ENCODE results near the gene SPRR5.

The SPRR5 gene

GRCh38 chr1:152946248-152946647, 758 bp upstream of the SPRR5 start:
- no peak for DNase-seq (ENCODE audit: low read depth, low spot score)

- DNase-seq (ENCODE audit: low read depth, low spot score), result no peak
Measured at GRCh38 chr1:152951711-152952110, 4.7 kb downstream of the SPRR5 start.

GRCh38 chr1:152953761-152954160, 6.8 kb downstream of the SPRR5 start:
- no peak for DNase-seq (ENCODE audit: low read depth, low spot score)

GRCh38 chr1:152954436-152954835, 7.4 kb downstream of the SPRR5 start:
- DNase-seq (ENCODE audit: low read depth, low spot score), result no peak

- no peak for DNase-seq (ENCODE audit: low read depth, low spot score)
Measured at GRCh38 chr1:152957561-152957960, 10.6 kb downstream of the SPRR5 start.

GRCh38 chr1:152959273-152959672, 12.3 kb downstream of the SPRR5 start:
- DNase-seq (ENCODE audit: low read depth, low spot score), result no peak

- DNase-seq (ENCODE audit: low read depth, low spot score), result no peak
Measured at GRCh38 chr1:152959801-152960451, 12.9 kb downstream of the SPRR5 start.

- no peak for DNase-seq (ENCODE audit: low read depth, low spot score)
Measured at GRCh38 chr1:152960452-152961044, 13.5 kb downstream of the SPRR5 start.

GRCh38 chr1:152961226-152961891, 14.4 kb downstream of the SPRR5 start:
- DNase-seq (ENCODE audit: low read depth, low spot score), result no peak

- no peak for DNase-seq (ENCODE audit: low read depth, low spot score)
Measured at GRCh38 chr1:152962876-152963415, 15.9 kb downstream of the SPRR5 start.

GRCh38 chr1:152964536-152964935, 17.5 kb downstream of the SPRR5 start:
- no peak for DNase-seq (ENCODE audit: low read depth, low spot score)

- DNase-seq (ENCODE audit: low read depth, low spot score), result no peak
Measured at GRCh38 chr1:152965853-152966252, 18.8 kb downstream of the SPRR5 start.

- DNase-seq (ENCODE audit: low read depth, low spot score), result no peak
Measured at GRCh38 chr1:152967201-152967600, 20.2 kb downstream of the SPRR5 start.

- no peak for DNase-seq (ENCODE audit: low read depth, low spot score)
Measured at GRCh38 chr1:152968248-152968647, 21.2 kb downstream of the SPRR5 start.

- no peak for DNase-seq (ENCODE audit: low read depth, low spot score)
Measured at GRCh38 chr1:152969036-152969435, 22.0 kb downstream of the SPRR5 start.

- no peak for DNase-seq (ENCODE audit: low read depth, low spot score)
Measured at GRCh38 chr1:152970495-152970894, 23.5 kb downstream of the SPRR5 start, which contains the start of gene SPRR4. TSS of gene SPRR4 (plus strand) at chr1:152970648. CDS start at chr1:152971891, 1,243 bp downstream.

- DNase-seq (ENCODE audit: low read depth, low spot score), result no peak
Measured at GRCh38 chr1:152972196-152972886, 25.3 kb downstream of the SPRR5 start.

- no peak for DNase-seq (ENCODE audit: low read depth, low spot score)
Measured at GRCh38 chr1:152976688-152977087, 29.7 kb downstream of the SPRR5 start.

- no peak for DNase-seq (ENCODE audit: low read depth, low spot score)
Measured at GRCh38 chr1:152977614-152978013, 30.6 kb downstream of the SPRR5 start.

GRCh38 chr1:152980676-152981075, 33.7 kb downstream of the SPRR5 start:
- DNase-seq (ENCODE audit: low read depth, low spot score), result no peak

- no peak for DNase-seq (ENCODE audit: low read depth, low spot score)
Measured at GRCh38 chr1:152981146-152981871, 34.3 kb downstream of the SPRR5 start.

Measured in smooth muscle cell of the brain vasculature (primary cell).